HG02763 (cell line): ENCODE measurements around the gene CRADD.
"Not testable (repeated sequence)": the region's sequence is repeated elsewhere in the genome, so short reads cannot be mapped to it uniquely, and the experiment has no call there.

Experiments
- ATAC-seq: cut with Tn5 transposase; IDR thresholded peaks from one replicate; pipeline ENCODE4 v1.9.1; 2021; ENCODE audit warnings: mild to moderate bottlenecking, moderate library complexity; ENCODE audit not compliant: unreplicated experiment

Gene CRADD

GRCh38 chr12:93756288-93756687 lies 79.1 kb downstream of the CRADD start:
- ATAC-seq: no peak

DNA sequence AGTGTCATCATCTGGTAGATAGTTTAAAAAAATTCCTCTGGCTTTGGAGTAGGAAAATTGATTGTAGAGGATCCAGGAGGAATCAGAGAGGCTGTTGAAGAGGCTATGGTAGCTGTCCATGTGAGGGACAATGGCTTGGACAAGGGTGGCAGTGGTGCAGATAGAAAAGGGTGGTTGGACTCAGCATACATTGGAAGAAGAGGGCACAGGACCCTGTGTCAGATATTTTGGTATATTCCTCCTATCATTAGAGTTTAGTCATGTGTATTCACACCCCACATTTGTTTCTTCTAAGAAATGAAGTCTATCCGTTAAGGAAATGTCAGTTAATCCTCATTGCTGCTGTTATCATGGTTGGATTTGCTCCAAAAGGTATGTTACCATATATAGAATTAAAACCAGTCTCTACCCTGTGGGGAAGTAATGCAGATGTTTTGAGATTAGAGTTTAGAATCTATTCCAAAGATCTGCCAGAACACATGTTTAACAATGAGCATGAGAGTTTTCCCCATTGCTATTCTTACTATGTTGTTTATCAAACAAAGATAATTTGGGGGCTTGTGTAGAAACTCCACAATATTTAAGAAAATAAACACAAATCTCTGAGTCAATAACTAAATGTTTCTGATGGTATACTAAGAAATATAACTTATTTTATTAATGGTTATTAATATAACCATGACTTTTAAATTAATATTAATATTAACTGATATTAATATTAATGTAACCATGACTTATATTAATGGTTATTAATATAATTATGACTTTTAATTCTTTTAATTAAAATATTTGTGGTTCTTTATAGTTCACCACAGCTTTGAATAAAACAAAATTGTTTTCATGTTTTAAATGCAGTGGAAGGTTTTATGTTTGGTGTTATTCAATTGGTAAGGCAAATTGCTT lies 80.9 kb downstream of the CRADD start:
- ATAC-seq: no peak

DNA sequence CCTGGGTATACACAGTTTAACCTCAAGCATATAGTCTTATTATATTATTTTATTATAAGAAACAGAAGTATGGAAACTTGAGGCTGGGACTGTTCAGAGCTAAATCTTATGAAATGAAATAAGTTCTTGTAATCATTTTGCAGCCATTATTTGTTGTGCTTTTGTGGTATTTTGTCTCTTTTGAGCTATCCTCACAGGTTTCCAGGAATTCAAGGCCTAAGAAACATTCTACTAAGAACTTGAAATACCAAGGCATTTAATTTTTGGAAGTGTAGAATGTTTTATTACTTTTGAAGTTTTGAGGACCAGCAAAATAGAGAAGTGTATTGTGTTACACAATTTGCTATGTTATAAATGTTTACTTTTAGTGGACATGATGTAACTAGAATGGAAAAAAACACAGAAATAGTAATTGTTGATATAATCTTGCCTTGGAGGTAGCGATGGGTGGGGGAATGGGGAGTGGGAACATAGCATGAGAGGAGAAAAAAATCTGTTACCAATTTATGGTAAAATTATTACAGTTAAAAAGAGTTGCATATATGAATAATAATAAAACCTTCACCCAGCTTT lies 81.7 kb downstream of the CRADD start:
- ATAC-seq: no peak

- no peak for ATAC-seq
Observed at GRCh38 chr12:93759512-93760081, 82.4 kb downstream of the CRADD start.

GRCh38 chr12:93760275-93760875 lies 83.2 kb downstream of the CRADD start:
- no peak for ATAC-seq

DNA sequence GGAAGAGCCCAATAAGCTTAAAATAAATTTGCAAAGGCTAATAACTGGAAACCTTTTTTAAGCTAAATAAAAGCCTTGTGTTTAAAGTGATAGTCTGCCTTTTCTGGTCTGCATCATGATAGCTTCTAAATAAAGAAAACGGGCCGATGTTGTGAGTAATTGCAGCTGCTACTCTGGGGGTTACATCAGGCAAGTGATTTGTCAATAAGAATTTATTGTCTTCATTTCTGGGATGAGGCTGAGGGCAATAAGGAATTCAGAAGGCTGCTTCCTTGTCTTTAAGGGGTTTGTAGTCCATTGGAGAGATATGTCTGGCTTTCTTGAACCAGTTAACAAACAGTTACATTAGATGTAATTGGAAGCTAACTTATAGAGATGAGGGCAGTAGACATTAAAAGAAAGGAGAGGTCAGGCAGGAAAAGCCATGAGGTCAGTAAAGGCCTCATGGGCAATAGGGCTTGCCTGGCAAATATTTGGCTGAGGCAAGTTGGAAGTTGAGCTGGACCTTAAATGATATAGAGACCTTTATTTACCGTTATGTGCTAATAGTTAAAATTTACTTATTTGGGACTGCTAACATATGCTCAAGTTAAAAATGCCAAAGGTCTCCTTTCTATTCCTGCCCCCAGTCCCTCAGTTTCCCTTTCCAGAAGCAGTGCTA lies 85.0 kb downstream of the CRADD start:
- no peak for ATAC-seq

GRCh38 chr12:93762912-93763553 lies 85.9 kb downstream of the CRADD start:
- ATAC-seq: no peak

GRCh38 chr12:93763746-93764147 lies 86.6 kb downstream of the CRADD start:
- ATAC-seq: no peak

DNA sequence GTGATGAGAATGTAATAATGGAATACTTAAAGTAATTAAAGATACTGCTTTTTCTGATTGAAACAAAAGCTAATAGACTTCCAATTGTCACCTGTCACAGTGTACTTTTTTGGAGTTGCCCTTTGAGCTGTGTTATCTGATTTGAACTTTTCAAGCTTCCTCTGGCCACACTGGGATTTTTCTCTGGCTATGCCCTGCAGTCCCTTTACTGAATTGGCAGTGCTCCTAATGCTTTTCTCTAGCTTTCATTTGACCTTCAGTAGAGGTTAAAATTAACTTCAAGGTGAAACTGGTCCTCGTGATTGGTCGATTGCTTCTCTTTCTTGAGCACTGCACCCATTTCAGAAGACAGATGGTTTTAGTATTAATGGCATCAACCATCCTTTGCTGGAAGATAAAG lies 89.2 kb downstream of the CRADD start:
- no peak for ATAC-seq

DNA sequence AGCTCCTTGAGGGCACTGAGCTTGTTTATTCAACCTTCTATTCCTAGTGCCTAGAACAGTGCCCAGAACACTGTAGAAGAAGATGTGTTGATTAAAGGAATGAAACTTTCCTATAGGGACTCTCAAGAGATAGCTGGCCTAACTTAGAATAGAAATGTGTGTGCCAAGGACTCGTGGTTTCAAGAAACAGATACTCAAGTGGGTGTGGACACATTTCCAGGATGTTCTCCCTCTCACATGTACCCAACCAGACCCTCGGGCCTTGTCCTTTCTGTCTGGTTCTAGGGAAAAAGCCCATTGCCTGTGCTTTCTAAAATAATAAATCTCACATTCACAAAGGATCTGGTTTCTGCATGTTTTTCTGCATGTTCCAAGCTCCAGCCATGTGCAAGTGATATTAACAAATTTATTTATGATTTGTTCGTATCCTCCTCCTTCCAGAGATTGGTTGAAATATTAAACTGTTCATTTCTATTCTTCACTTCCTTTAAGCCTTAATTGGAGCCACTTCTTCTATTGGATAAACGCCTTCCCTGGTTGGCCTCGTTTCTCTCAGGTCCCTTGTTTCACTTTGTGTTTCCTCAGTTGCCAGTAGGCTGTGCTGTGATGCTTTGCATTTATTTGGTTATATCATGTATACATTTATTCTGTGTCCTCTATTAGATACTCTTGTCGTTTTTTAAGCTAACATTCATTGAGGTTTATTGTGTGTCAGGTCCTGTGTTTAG lies 89.8 kb downstream of the CRADD start:
- no peak for ATAC-seq

GRCh38 chr12:93767524-93767863 lies 90.3 kb downstream of the CRADD start:
- no peak for ATAC-seq

DNA sequence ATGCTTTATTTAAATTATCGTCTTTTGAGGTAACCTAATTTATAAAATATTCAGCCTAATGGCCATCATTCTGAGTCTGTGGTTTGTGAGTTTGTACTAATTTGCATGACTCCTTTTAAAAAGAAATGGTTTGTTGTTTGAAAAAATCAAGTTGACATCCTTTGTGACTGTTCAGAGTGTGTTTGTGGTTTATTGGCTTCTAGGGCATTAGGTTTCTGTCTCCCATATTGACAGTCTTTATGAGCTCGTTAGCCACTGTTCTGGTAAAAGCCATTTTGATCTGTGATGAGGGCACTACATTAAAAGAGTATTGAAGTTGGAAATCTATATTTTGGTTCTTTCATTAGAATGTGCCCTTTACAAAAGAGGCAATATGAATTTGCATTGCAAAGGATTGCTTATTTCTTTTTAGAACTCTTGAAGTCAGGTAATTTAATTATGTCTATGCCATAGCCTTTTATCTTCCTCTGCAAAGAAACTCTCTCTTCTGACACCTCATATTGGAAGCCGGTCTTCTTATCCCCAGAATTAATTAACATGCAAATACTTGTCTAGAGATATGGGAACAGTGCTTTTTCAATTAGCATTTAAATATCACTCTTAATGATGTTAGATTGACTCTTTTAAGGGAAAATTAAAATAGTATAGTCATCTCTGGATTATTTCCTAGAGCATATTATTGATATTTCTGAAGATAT lies 95.0 kb downstream of the CRADD start:
- ATAC-seq: no peak

DNA sequence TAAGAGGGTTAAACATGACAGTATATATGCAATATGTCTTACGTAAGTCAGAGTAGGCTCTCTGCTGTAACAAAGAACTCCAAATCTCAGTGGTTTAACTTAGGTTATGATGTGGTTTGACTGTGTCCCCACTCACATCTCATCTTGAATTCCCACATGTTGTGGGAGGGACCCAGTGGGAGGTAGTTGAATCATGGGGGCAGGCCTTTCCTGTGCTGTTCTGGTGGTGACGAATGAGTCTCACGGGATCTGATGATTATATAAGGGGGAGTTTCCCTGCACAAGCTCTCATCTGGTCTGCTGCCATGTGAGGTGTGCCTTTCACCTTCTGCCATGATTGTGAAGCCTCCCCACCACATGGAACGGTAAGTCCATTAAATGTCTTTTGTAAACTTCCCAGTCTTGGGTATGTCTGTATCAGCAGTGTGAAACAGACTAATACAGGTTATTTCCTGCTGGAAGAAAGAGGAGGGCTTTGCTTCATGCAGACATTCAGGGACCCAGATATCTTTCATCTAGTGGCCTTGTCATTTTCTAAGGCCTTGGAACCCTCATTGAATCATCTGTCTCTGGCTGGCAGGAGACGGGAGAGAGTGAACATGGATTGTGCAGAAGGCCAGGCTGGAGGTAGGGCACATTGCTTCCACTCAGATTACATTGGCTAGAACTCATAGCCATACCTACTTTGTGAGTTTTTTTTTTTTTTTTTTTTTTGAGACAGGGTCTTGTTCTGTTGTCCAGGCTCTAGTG lies 96.1 kb downstream of the CRADD start:
- no peak for ATAC-seq

- ATAC-seq: no peak
Observed at GRCh38 chr12:93776581-93777018, 99.4 kb downstream of the CRADD start.

GRCh38 chr12:93777254-93777653 lies 100.1 kb downstream of the CRADD start:
- no peak for ATAC-seq

DNA sequence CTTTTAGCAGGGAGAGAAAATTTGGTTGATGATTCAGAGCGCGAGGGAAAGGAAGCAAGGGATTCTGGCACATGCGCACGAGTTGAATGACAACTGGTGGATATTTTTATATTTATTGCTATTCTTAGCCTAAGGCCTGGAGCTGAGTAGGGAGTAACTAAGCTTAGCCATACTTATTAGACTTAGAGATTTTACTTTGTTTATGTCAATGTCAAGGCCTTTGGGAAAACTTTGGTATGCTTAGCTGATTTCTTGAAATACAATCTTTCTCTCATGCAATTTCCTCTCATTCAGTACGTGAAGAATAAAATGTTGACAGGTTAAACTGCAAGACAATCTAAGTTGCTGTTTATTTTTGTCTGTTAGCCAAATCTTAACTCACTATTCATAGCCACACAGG lies 101.1 kb downstream of the CRADD start:
- ATAC-seq: no peak

- no peak for ATAC-seq
Observed at GRCh38 chr12:93778766-93779165, 101.6 kb downstream of the CRADD start.

DNA sequence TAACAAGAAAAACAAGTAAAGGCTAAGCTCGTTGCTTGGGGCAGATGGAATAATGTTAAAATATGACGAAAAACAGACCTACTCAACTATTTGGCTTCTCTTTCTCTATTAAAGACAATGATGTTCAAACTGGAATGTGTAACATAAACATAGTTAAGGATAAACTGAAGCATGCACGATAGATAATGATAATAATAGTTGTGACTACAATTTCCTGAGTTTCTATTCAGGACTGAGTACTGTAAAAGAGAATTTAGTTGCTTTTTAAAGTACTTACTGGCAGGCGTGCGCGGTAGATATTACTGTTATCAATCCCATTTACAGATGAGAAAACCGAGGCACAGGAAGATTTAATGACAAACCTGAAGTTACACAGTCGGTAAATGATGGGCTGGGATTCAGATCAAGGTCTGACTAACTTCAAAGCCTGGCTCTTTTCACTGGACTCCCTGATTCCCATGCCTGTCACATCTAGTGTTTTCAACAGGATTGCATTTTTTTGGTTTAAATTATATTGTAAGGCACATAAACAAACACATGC lies 103.0 kb downstream of the CRADD start:
- ATAC-seq: no peak

DNA sequence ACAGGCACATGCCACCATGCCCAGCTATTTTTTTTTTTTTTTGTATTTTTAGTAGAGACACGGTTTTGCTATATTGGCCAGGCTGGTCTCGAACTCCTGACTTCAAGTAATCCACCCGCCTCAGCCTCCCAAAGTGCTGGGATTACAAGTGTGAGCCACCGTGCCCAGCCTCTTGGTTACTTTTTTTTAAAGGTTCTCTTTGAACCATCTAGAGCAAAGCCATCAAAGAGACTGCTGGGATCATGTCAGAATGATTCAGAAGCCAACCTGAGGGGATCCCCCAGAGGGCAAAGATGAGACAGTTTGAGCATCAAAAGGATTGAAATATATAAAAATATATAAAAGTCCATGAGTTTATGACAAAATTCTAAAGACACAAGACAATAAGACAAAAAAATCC lies 103.7 kb downstream of the CRADD start:
- ATAC-seq: not testable (repeated sequence)
